Naive thymus-derived CD8-positive, alpha-beta T cell (primary cell): ENCODE results near the gene RPS6KA4. TPM values are rescaled to one million over a fixed set of nuclear protein-coding genes. Genes with fewer than 3 reads are reported as not detected.

ENCODE experiments used
- ATAC-seq, 2 donors: fragments of 150-1000 bp; cut with Tn5 transposase in 1 of 2; sonication (Bioruptor Pico), chemical (Tn5 transposase) in 1 of 2; 1 replicate in 1 of 2; 2 replicates in 1 of 2; pipeline ENCODE4 v1.10.0; 2021; ENCODE audit warnings: mild to moderate bottlenecking in 2 of 2, moderate library complexity in 2 of 2
- POLR2A ChIA-PET: fragments of 350-600 bp; sonication (Branson Sonifier 250); formaldehyde crosslinking; loops from one replicate; lab custom pipeline; 2021; ENCODE audit warnings: antibody characterized with exemption; lab: Charles Lee
- DNase-seq, 10 donors: peaks; one replicate each; pipeline versions ENCODE4 v3.0.0 to v3.0.0-alpha.2; 2020 to 2022
- H3K27ac Mint-ChIP-seq, 10 donors: one replicate each; pipeline ENCODE4 v1.8.0; 2020 to 2022; ENCODE audit warnings: mild to moderate bottlenecking in 10 of 10, mixed read lengths in 10 of 10, moderate library complexity in 4 of 10, inconsistent platforms in 1 of 10
- H3K27me3 Mint-ChIP-seq, 5 donors: one replicate each; pipeline ENCODE4 v1.8.0; 2021 to 2022; ENCODE audit warnings: mixed read lengths in 5 of 5
- H3K36me3 Mint-ChIP-seq, 3 donors: one replicate each; pipeline ENCODE4 v1.8.0; 2020 to 2022; ENCODE audit warnings: mixed read lengths in 3 of 3, mild to moderate bottlenecking in 2 of 3, inconsistent platforms in 1 of 3
- H3K4me1 Mint-ChIP-seq, 4 donors: one replicate each; pipeline ENCODE4 v1.8.0; 2021 to 2022; ENCODE audit warnings: mixed read lengths in 4 of 4
- H3K4me3 Mint-ChIP-seq, 10 donors: one replicate each; pipeline ENCODE4 v1.8.0; 2020 to 2022; ENCODE audit warnings: mild to moderate bottlenecking in 10 of 10, mixed read lengths in 10 of 10, moderate library complexity in 6 of 10, inconsistent platforms in 1 of 10
- H3K9me3 Mint-ChIP-seq, 9 donors: one replicate each; pipeline ENCODE4 v1.8.0; 2020 to 2022; ENCODE audit warnings: mixed read lengths in 9 of 9, mild to moderate bottlenecking in 3 of 9, inconsistent platforms in 1 of 9, moderate library complexity in 1 of 9
- polyA plus RNA-seq, 3 donors: library from polyadenylated mRNA; unstranded; fragments of 300-500 nt; fragmentation: Illumina TruSeq; gene quantifications; one replicate each; pipeline ENCODE4 v1.2.3, GENCODE V29; 2021
- total RNA-seq, 8 experiments: library from RNA in 2 of 8; stranded (reverse) in 2 of 8; gene quantifications; one replicate each; pipeline ENCODE4 v1.2.3 and lab custom pipeline; 2021 to 2026

The RPS6KA4 gene
- total and polyA plus RNA-seq, 5 experiments from 2014 or later, result 4.3 to 23.3 (median 5.1) TPM

- Mint-ChIP-seq H3K9me3 (no peaks in the 10 kb centered on the region), H3K4me3 (peak overlapping the region in 7 of 10 donors; percentile 0 to 77 (median 16)), H3K4me1 (peaks cover 4 to 19% (median 10%) of the 10 kb centered on the region in 4 donors), H3K27me3 (no peaks in the 10 kb centered on the region), H3K27ac (peak overlapping the region in 7 of 10 donors; percentile 18 to 90 (median 44)), H3K36me3 (peaks cover 0 to 8% (median 0%) of the 10 kb centered on the region in 3 donors)
- peak; percentile 93 to 94 for ATAC-seq
- POLR2A ChIA-PET, result interaction anchor here (0.6 to 2.9 kb wide), 5 partner anchors 8 to 136 kb away, joined by 3 to 13 read pairs (median 5); partner anchors contain the start of genes CCDC88B, PRDX5 and TRMT112
- peak in 9 of 10 donors; percentile 36 to 61 (median 58) for DNase-seq
Observed at GRCh38 chr11:64331569-64332371, 27.2 kb upstream of the RPS6KA4 start.

- no peak overlapping the region for H3K27ac Mint-ChIP-seq
- peaks cover 0 to 18% (median 0%) of the 10 kb centered on the region in 3 donors for H3K36me3 Mint-ChIP-seq
- no peaks in the 10 kb centered on the region for H3K9me3 Mint-ChIP-seq
- POLR2A ChIA-PET, result interaction anchor here (3.3 kb wide), 1 partner anchor 16 kb away, joined by 8 read pairs; the partner anchor contains the start of genes PRDX5 and TRMT112
- H3K4me3 Mint-ChIP-seq, result no peak overlapping the region
- no peak for DNase-seq
- H3K27me3 Mint-ChIP-seq, result no peaks in the 10 kb centered on the region
- no peak for ATAC-seq
- peaks cover 4 to 28% (median 14%) of the 10 kb centered on the region in 4 donors for H3K4me1 Mint-ChIP-seq
Observed at GRCh38 chr11:64333556-64333955, 25.4 kb upstream of the RPS6KA4 start.

DNA sequence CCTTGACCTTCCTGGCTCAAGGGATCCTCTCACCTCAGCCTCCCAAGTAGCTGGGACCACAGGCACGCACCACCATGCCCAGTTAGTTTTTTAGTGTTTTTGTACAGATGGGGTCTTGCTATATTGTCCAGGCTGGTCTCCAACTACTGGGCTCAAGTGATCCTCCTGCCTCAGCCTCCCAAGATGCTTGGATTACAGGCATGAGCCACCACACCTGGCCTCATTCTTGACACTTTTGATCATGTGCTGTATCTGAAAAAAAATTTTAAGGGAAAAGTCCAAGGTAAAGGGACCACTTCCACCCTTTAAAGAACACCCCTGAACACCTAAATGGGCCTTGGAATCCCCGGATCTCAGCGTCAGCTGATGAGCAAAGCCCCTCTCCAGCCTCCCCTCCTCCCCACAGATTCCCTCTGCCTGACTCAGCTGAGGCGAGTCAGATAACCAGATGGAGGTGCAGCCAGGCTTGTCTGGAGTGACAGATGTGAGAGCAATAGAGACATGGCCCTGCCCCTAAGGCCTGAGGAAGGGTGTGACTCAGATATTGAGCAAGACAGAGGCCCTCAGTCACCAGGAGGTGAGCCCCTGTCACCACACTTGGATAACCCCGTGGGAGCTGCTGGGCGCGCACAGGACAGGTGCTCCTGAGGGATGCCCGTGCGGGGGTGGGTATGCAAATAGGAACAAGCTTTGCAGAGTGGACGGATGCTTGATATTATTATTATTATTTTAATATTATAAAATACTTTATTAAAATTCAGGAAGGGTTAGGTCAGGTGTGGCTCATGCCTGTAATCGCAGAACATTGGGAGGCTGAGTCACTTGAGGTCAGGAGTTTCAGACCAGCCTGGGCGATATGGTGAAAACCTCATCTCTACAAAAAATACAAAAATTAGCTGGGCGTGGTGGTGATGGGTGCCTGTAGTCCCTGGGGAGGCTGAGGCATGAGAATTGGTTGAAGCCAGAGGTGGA is 23.9 kb upstream of the RPS6KA4 start:
- H3K27ac Mint-ChIP-seq, result peak overlapping the region in 2 of 10 donors; percentile 29 to 46
- DNase-seq (no peak), ATAC-seq (no peak)
- no peaks in the 10 kb centered on the region for H3K9me3 Mint-ChIP-seq
- H3K27me3 Mint-ChIP-seq, result no peaks in the 10 kb centered on the region
- no peak overlapping the region for H3K4me3 Mint-ChIP-seq
- peaks cover 13 to 41% (median 26%) of the 10 kb centered on the region in 4 donors for H3K4me1 Mint-ChIP-seq
- peaks cover 0 to 18% (median 0%) of the 10 kb centered on the region in 3 donors for H3K36me3 Mint-ChIP-seq
- POLR2A ChIA-PET, result interaction anchor here (3.3 kb wide), 1 partner anchor 17 kb away, joined by 8 read pairs; the partner anchor contains the start of genes PRDX5 and TRMT112

GRCh38 chr11:64337538-64338249 is 21.3 kb upstream of the RPS6KA4 start:
- DNase-seq (no peak), ATAC-seq (no peak)
- Mint-ChIP-seq H3K27ac (peak overlapping the region in 7 of 10 donors; percentile 25 to 92 (median 47)), H3K9me3 (no peaks in the 10 kb centered on the region), H3K4me3 (peak overlapping the region in 1 of 10 donors; percentile 53), H3K27me3 (no peaks in the 10 kb centered on the region), H3K36me3 (peaks cover 0 to 20% (median 0%) of the 10 kb centered on the region in 3 donors), H3K4me1 (peaks cover 15 to 52% (median 41%) of the 10 kb centered on the region in 4 donors)
- POLR2A ChIA-PET, result interaction anchor here (0.6 to 0.7 kb wide), 2 partner anchors 20 to 132 kb away, joined by 3 to 5 read pairs; partner anchors contain the start of gene PRDX5

DNA sequence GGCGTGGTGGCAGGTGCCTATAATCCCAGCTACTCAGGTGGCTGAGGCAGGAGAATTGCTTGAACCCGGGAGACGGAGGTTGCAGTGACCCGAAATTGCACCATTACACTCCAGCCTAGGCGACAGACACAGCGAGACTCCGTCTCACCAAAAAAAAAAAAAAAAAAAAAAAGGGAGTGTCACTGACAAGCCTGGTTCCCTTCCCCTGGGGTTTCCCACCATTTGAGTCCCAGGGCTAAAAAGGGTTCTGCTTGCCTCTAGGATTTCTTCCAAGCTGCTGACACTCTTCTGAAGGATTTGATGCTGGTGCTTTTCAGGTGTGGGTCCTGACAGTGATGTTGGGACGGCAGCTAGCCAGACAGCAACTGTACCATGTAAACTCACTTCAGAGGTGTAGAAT is 20.2 kb upstream of the RPS6KA4 start:
- Mint-ChIP-seq H3K4me3 (peak overlapping the region; percentile 57 to 92 (median 87)), H3K36me3 (peaks cover 0 to 20% (median 0%) of the 10 kb centered on the region in 3 donors), H3K4me1 (peaks cover 16 to 55% (median 43%) of the 10 kb centered on the region in 4 donors), H3K9me3 (no peaks in the 10 kb centered on the region), H3K27me3 (no peaks in the 10 kb centered on the region), H3K27ac (peak overlapping the region; percentile 90 to 98 (median 96))
- ATAC-seq (no peak), DNase-seq (no peak)
- POLR2A ChIA-PET, result interaction anchor here (0.6 to 4.9 kb wide), 5 partner anchors 15 to 937 kb away, joined by 4 to 73 read pairs (median 5); partner anchors contain the start of genes PRDX5 and TRMT112

- Mint-ChIP-seq H3K36me3 (peaks cover 0 to 19% (median 0%) of the 10 kb centered on the region in 3 donors), H3K27me3 (no peaks in the 10 kb centered on the region), H3K27ac (peak overlapping the region; percentile 90 to 98 (median 96)), H3K4me1 (peaks cover 16 to 55% (median 43%) of the 10 kb centered on the region in 4 donors), H3K9me3 (no peaks in the 10 kb centered on the region), H3K4me3 (peak overlapping the region; percentile 85 to 92 (median 88))
- DNase-seq, result no peak
- no peak for ATAC-seq
- POLR2A ChIA-PET, result interaction anchor here (0.7 to 4.9 kb wide), 6 partner anchors 8 to 440 kb away, joined by 5 to 73 read pairs (median 8); partner anchors contain the start of genes PRDX5, RPS6KA4 and TRMT112
Observed at GRCh38 chr11:64339286-64339685, 19.7 kb upstream of the RPS6KA4 start.

DNA sequence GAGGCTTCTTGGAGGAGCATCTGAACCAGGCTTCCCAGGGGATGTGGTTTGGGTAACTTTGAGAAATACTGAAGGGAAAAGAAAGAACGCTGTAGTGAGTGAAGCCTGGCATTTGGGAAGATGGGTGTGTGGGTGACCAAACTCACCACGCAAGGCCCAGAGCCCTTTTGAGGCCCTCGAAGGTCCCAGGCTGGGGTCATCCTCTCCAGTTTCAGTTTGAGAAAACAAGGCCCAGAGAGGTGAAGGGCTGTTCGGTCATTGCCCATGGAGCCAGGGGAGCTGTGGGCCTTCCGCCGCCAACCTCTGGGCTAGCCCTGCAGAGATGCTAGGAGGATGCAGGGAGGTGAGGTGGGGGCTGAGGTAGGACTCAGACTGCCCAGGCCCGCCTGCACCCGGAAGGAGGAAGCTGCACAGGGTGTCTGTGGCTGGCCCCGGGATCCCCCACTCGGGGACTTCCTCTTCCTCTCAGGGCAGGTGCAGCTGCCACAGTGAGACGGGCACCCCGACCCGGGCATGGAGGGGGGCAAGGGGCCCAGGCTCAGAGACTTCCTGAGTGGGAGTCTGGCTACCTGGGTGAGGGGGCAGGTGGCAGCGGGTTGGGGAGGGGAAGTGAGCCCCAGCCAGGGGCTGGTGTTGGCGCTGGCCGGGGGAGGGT is 19.1 kb upstream of the RPS6KA4 start, which contains the start of gene CCDC88B:
CCDC88B (plus strand) TSS at position 451 of the 655 bp plus-strand sequence; CDS start at position 514, 63 bp downstream.
- Mint-ChIP-seq H3K27me3 (no peaks in the 10 kb centered on the region), H3K4me1 (peaks cover 16 to 54% (median 43%) of the 10 kb centered on the region in 4 donors), H3K27ac (peak within 1 kb of the TSS; percentile 90 to 98 (median 96)), H3K36me3 (peaks cover 0 to 18% (median 0%) of the 10 kb centered on the region in 3 donors), H3K4me3 (peak within 1 kb of the TSS; percentile 85 to 92 (median 88)), H3K9me3 (no peaks in the 10 kb centered on the region)
- POLR2A ChIA-PET, result interaction anchor here (0.5 to 4.9 kb wide), 10 partner anchors 8 to 1748 kb away, joined by 3 to 73 read pairs (median 5); partner anchors contain the start of genes PRDX5, RPS6KA4, STIP1 and TRMT112
- ATAC-seq (peak; percentile 92 to 95), DNase-seq (peak; percentile 78 to 95 (median 88))

- Mint-ChIP-seq H3K4me1 (peaks cover 20 to 57% (median 48%) of the 10 kb centered on the region in 4 donors), H3K9me3 (no peaks in the 10 kb centered on the region), H3K27ac (peak overlapping the region; percentile 72 to 98 (median 94)), H3K27me3 (no peaks in the 10 kb centered on the region), H3K36me3 (peaks cover 0 to 21% (median 5%) of the 10 kb centered on the region in 3 donors), H3K4me3 (peak overlapping the region; percentile 85 to 92 (median 88))
- DNase-seq, result peak; percentile 62 to 89 (median 78)
- POLR2A ChIA-PET, result interaction anchor here (0.5 to 4.9 kb wide), 9 partner anchors 12 to 1154 kb away, joined by 3 to 73 read pairs (median 6); partner anchors contain the start of genes FERMT3, PRDX5, RPS6KA4 and STIP1
- ATAC-seq, result peak; percentile 54 to 59
Observed at GRCh38 chr11:64340671-64341335, 18.2 kb upstream of the RPS6KA4 start.

DNA sequence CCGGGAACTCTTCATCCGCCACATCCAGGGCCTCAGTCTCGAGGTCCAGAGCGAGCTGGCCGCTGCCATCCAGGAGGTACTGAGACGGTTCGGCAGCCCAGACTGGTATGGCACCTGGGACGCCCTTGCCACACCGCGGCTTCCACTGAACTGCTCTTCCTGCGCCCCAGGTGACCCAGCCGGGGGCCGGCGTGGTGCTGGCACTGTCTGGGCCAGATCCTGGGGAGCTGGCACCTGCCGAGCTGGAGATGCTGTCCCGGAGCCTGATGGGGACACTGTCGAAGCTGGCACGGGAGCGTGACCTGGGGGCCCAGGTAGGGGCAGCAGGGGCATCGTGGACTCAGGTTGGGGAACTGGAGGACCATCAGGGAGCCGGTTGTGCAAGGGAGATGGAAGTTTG is 17.5 kb upstream of the RPS6KA4 start:
- peaks cover 0 to 23% (median 7%) of the 10 kb centered on the region in 3 donors for H3K36me3 Mint-ChIP-seq
- H3K9me3 Mint-ChIP-seq, result no peaks in the 10 kb centered on the region
- H3K27me3 Mint-ChIP-seq, result no peaks in the 10 kb centered on the region
- DNase-seq (no peak), ATAC-seq (no peak)
- peaks cover 23 to 57% (median 49%) of the 10 kb centered on the region in 4 donors for H3K4me1 Mint-ChIP-seq
- peak overlapping the region; percentile 85 to 92 (median 88) for H3K4me3 Mint-ChIP-seq
- H3K27ac Mint-ChIP-seq, result peak overlapping the region in 7 of 10 donors; percentile 34 to 98 (median 92)
- POLR2A ChIA-PET, result interaction anchor here (0.5 to 4.9 kb wide), 10 partner anchors 11 to 833 kb away, joined by 3 to 73 read pairs (median 6); partner anchors contain the start of genes FERMT3, PRDX5, RPS6KA4 and TRMT112
